ENCODE results near the gene GAK. TPM values are rescaled to one million over a fixed set of nuclear protein-coding genes. Genes with fewer than 3 reads are reported as not detected.
A peak's percentile ranks its signal among the peaks of the same experiment; 100 is the strongest.

Gene GAK
- total RNA-seq, 2 donors from 2014 or later, result 104 to 121 TPM

DNA sequence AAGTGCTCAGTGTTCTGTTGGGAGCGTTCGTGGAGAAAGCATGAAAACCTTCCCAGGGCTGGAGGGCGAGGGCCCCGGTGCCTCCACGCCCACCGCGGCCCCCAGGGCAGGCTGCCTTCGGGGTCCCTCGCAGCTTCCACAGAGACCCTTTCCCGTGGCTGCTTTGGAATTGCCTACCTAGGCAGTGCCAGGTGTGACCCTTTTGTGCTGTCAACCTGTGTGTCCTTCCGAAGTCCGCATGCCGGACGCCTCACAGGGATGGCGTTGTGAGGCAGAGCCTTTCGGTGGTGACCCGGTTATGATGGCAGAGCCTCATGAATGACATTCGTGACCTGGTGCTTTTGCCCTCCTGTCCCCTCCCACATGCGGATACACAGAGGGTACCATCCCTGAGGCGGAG, 17.5 kb upstream of the GAK start:
- Histone ChIP-seq H3K27me3 (ENCODE audit: control insufficient read depth, insufficient read depth, low read length, poor library complexity, severe bottlenecking) (no peaks in the 10 kb centered on the region), H3K36me3 (ENCODE audit: control insufficient read depth, insufficient read depth, low read length) (no peaks in the 10 kb centered on the region), H3K4me1 (ENCODE audit: control insufficient read depth, insufficient read depth, low read length) (peaks cover 9% of the 10 kb centered on the region), H3K9me3 (ENCODE audit: control insufficient read depth, low read length) (no peaks in the 10 kb centered on the region), H3K4me3 (ENCODE audit: low read length) (no peak overlapping the region), H3K9ac (ENCODE audit: extremely low read depth, low read length, poor library complexity, severe bottlenecking) (no peak overlapping the region), H3K27ac (ENCODE audit: low read depth, low read length) (no peak overlapping the region)
- Mint-ChIP-seq H3K9me3 (no peaks in the 10 kb centered on the region), H3K4me1 (peaks cover 26% of the 10 kb centered on the region), H3K27ac (no peak overlapping the region), H3K4me3 (no peak overlapping the region), H3K27me3 (ENCODE audit: insufficient read depth) (no peaks in the 10 kb centered on the region), H3K36me3 (ENCODE audit: low read depth) (peaks cover 9% of the 10 kb centered on the region)
- TF ChIP-seq, protein P1, sequence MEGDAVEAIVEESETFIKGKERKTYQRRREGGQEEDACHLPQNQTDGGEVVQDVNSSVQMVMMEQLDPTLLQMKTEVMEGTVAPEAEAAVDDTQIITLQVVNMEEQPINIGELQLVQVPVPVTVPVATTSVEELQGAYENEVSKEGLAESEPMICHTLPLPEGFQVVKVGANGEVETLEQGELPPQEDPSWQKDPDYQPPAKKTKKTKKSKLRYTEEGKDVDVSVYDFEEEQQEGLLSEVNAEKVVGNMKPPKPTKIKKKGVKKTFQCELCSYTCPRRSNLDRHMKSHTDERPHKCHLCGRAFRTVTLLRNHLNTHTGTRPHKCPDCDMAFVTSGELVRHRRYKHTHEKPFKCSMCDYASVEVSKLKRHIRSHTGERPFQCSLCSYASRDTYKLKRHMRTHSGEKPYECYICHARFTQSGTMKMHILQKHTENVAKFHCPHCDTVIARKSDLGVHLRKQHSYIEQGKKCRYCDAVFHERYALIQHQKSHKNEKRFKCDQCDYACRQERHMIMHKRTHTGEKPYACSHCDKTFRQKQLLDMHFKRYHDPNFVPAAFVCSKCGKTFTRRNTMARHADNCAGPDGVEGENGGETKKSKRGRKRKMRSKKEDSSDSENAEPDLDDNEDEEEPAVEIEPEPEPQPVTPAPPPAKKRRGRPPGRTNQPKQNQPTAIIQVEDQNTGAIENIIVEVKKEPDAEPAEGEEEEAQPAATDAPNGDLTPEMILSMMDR (conservative IDR thresholded peaks at IDR 0.05), result no peak
- WGBS, 2 experiments (ENCODE audit: insufficient coverage in 1 of 2, insufficient read length in 1 of 2), result 90 to 94% methylated on average over 13 to 20 of the region's 20 CpGs
- peak; percentile 36 for DNase-seq

DNA sequence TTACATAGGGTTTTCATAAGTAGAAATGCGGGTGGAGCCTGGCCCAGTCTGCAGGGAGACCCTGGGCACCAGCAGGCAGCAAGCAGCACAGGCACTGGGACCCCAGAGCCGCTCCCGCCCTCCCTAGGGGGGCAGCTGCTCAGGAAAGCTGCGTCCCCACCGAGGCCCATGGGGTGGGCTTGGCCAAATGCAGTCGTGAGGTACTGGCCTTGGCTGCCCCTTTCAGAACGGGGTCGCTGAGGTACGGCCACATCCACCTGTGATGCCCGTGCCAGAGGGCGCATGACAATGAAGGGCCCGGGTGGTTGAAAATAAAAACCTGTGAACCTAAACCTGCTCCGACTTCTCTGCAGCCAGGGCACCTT, 16.8 kb upstream of the GAK start:
- H3K27ac Mint-ChIP-seq, result no peak overlapping the region
- Histone ChIP-seq H3K9ac (ENCODE audit: extremely low read depth, low read length, poor library complexity, severe bottlenecking) (no peak overlapping the region), H3K36me3 (ENCODE audit: control insufficient read depth, insufficient read depth, low read length) (no peaks in the 10 kb centered on the region), H3K27ac (ENCODE audit: low read depth, low read length) (no peak overlapping the region), H3K4me1 (ENCODE audit: control insufficient read depth, insufficient read depth, low read length) (peaks cover 9% of the 10 kb centered on the region), H3K9me3 (ENCODE audit: control insufficient read depth, low read length) (no peaks in the 10 kb centered on the region), H3K4me3 (ENCODE audit: low read length) (no peak overlapping the region), H3K27me3 (ENCODE audit: control insufficient read depth, insufficient read depth, low read length, poor library complexity, severe bottlenecking) (no peaks in the 10 kb centered on the region)
- H3K27me3 Mint-ChIP-seq (ENCODE audit: insufficient read depth), result no peaks in the 10 kb centered on the region
- H3K36me3 Mint-ChIP-seq (ENCODE audit: low read depth), result peaks cover 4% of the 10 kb centered on the region
- H3K4me3 Mint-ChIP-seq, result no peak overlapping the region
- peaks cover 30% of the 10 kb centered on the region for H3K4me1 Mint-ChIP-seq
- peak; percentile 39 for DNase-seq
- WGBS, 2 experiments (ENCODE audit: insufficient coverage in 1 of 2, insufficient read length in 1 of 2), result 90 to 91% methylated on average over 9 to 13 of the region's 13 CpGs
- H3K9me3 Mint-ChIP-seq, result no peaks in the 10 kb centered on the region
- TF ChIP-seq, protein P1 (conservative IDR thresholded peaks at IDR 0.05), result no peak

DNA sequence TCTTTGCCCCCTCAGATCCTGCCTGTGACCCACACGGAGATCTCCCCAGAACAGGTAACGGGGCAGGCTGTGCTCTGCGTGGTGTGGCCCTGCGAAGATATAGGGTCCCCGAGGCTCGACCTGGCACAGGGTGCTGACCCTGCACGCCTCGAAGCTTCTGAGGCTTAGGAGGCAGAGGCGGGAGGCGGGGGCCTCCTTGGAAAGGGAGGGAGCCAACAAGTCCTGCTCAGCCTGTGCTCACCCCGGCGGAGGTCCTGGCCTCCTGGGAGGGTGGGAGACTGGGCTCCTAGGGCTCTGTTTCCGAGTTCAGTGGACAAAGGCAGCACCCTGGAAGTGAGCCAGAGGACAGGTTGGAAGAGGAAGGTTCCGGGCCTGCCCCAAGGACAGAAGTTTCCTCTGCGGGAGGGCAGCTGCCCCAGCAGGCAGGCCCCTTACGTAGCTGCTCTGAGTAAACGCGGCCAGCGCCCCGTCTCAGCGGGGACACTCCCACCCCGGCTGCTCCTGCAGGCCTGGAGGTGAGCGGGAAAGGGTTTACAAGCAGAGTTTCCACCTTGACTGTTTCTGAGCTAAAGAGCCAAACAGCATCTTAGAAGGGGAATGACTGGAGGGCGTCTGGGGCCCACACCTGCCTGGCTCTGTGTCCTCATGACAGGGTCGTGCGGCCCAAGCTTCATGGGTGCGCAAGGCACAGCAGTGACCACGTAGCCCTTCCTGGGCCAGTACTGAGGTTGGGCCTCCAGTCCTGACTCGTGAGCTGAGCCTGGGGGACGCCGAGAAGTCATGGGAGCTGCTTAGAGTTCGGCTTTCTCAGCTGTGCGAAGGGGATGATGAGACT, 16.2 kb upstream of the GAK start:
- H3K27ac Mint-ChIP-seq, result peak overlapping the region; percentile 88
- H3K4me3 Mint-ChIP-seq, result no peak overlapping the region
- WGBS, 2 experiments (ENCODE audit: insufficient coverage in 1 of 2, insufficient read length in 1 of 2), result 86 to 90% methylated on average over 21 to 33 of the region's 33 CpGs
- Histone ChIP-seq H3K36me3 (ENCODE audit: control insufficient read depth, insufficient read depth, low read length) (no peaks in the 10 kb centered on the region), H3K27me3 (ENCODE audit: control insufficient read depth, insufficient read depth, low read length, poor library complexity, severe bottlenecking) (no peaks in the 10 kb centered on the region), H3K4me3 (ENCODE audit: low read length) (no peak overlapping the region), H3K27ac (ENCODE audit: low read depth, low read length) (no peak overlapping the region), H3K4me1 (ENCODE audit: control insufficient read depth, insufficient read depth, low read length) (peaks cover 9% of the 10 kb centered on the region), H3K9ac (ENCODE audit: extremely low read depth, low read length, poor library complexity, severe bottlenecking) (no peak overlapping the region), H3K9me3 (ENCODE audit: control insufficient read depth, low read length) (no peaks in the 10 kb centered on the region)
- H3K27me3 Mint-ChIP-seq (ENCODE audit: insufficient read depth), result no peaks in the 10 kb centered on the region
- H3K4me1 Mint-ChIP-seq, result peaks cover 30% of the 10 kb centered on the region
- DNase-seq, result peak; percentile 57
- no peaks in the 10 kb centered on the region for H3K9me3 Mint-ChIP-seq
- H3K36me3 Mint-ChIP-seq (ENCODE audit: low read depth), result peaks cover under 1% of the 10 kb centered on the region
- TF ChIP-seq, protein P1 (conservative IDR thresholded peaks at IDR 0.05), result no peak
